Calu3 (cell line): ENCODE results near the gene PTPRN2. TPM values are rescaled to one million over a fixed set of nuclear protein-coding genes. Genes with fewer than 3 reads are reported as not detected.

ENCODE experiments used
- BruUV-seq: library from RNA; stranded (reverse); fragments of 400-500 nt; replicated peaks from 2 replicates; lab custom pipeline; 2021; lab: Mats Ljungman, UMichigan
- CTCF ChIA-PET: fragments of 300-600 bp; sonication (Branson Sonifier 250); formaldehyde crosslinking; loops from one replicate; lab custom pipeline; 2022; ENCODE audit warnings: antibody characterized with exemption; lab: Charles Lee
- DNase-seq: peaks from one replicate; pipeline ENCODE4 v3.0.0; 2022
- H3K27ac Mint-ChIP-seq: one replicate; pipeline ENCODE4 v1.8.0; 2022; ENCODE audit warnings: mixed read lengths; ENCODE audit not compliant: unreplicated experiment
- H3K27me3 Mint-ChIP-seq: one replicate; pipeline ENCODE4 v1.8.0; 2022; ENCODE audit warnings: mixed read lengths; ENCODE audit not compliant: unreplicated experiment
- H3K36me3 Mint-ChIP-seq: one replicate; pipeline ENCODE4 v1.8.0; 2022; ENCODE audit warnings: mild to moderate bottlenecking, moderate library complexity, mixed read lengths; ENCODE audit not compliant: insufficient read depth, unreplicated experiment
- H3K4me1 Mint-ChIP-seq: one replicate; pipeline ENCODE4 v1.8.0; 2022; ENCODE audit warnings: mild to moderate bottlenecking, low read depth, mixed read lengths; ENCODE audit not compliant: unreplicated experiment
- H3K4me3 Mint-ChIP-seq: one replicate; pipeline ENCODE4 v1.8.0; 2022; ENCODE audit warnings: mild to moderate bottlenecking, low read depth, moderate library complexity, mixed read lengths; ENCODE audit not compliant: unreplicated experiment
- H3K9me3 Mint-ChIP-seq: one replicate; pipeline ENCODE4 v1.8.0; 2022; ENCODE audit warnings: low read depth, mixed read lengths; ENCODE audit not compliant: unreplicated experiment
- intact Hi-C: fragments of 100-400 bp; cut with micrococcal nuclease; formaldehyde crosslinking; loops from one replicate; pipeline ENCODE4 v1.10.0; 2022; ENCODE audit not compliant: unreplicated experiment
- total RNA-seq: library from RNA; stranded (reverse); gene quantifications from 2 replicates; pipeline ENCODE4 v1.2.3, GENCODE V29; 2022
- TF ChIP-seq, protein P1 (sequence below): fragments of 200-600 bp; IDR thresholded peaks from one replicate; pipeline ENCODE4 v1.8.0; 2022; ENCODE audit warnings: antibody characterized with exemption; ENCODE audit not compliant: unreplicated experiment

Gene PTPRN2
- total RNA-seq, 1 experiment from 2014 or later = 2.0 TPM

DNA sequence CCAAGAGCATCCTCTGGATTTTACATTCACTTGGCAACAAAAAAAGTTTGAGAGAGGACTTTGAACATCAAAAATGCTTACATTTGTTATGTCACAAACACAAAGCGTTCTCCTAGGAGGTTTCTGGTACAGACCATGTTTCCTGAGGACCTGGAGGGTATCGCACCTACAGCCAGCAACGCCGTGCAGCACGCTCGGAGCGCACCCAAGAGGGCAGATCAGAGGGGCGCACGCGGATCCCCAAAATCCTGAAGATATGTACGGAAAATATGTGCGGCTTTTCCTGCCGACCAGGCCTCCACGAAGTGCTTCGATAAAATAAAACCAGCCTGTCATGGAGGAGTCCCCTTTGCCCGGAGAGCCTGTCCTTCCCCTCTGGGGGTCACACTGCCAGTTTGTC, 796.0 kb downstream of the PTPRN2 start:
- H3K27ac Mint-ChIP-seq = no peak overlapping the region
- H3K9me3 Mint-ChIP-seq = peaks cover 17% of the 10 kb centered on the region
- no peak overlapping the region for H3K4me3 Mint-ChIP-seq
- H3K36me3 Mint-ChIP-seq = no peaks in the 10 kb centered on the region
- DNase-seq = no peak
- TF ChIP-seq, protein P1, sequence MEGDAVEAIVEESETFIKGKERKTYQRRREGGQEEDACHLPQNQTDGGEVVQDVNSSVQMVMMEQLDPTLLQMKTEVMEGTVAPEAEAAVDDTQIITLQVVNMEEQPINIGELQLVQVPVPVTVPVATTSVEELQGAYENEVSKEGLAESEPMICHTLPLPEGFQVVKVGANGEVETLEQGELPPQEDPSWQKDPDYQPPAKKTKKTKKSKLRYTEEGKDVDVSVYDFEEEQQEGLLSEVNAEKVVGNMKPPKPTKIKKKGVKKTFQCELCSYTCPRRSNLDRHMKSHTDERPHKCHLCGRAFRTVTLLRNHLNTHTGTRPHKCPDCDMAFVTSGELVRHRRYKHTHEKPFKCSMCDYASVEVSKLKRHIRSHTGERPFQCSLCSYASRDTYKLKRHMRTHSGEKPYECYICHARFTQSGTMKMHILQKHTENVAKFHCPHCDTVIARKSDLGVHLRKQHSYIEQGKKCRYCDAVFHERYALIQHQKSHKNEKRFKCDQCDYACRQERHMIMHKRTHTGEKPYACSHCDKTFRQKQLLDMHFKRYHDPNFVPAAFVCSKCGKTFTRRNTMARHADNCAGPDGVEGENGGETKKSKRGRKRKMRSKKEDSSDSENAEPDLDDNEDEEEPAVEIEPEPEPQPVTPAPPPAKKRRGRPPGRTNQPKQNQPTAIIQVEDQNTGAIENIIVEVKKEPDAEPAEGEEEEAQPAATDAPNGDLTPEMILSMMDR = no peak
- intact Hi-C loops = no loop called here
- BruUV-seq = no TSS peak
- no peaks in the 10 kb centered on the region for H3K4me1 Mint-ChIP-seq
- H3K27me3 Mint-ChIP-seq = no peaks in the 10 kb centered on the region
- CTCF ChIA-PET = no interaction called here

DNA sequence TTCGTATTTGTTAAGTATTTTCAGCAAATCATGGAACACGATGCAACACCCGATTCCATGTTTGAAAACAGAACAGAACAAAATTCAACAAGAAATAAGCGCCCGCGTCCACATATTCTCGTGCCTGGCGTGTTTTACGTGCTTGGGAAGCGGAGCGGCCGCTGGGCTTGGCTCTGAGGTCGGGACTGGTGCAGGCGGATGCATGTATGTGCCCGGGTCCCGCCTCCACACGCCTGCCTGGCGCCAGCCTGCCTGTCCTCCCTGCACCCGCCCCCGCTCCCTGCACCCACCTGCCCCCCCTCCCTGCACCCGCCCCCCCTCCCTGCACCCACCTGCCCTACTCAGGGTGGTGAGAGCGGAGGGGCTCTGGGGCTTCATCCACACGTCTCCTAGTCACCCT, 796.4 kb downstream of the PTPRN2 start:
- H3K36me3 Mint-ChIP-seq = no peaks in the 10 kb centered on the region
- H3K27ac Mint-ChIP-seq = no peak overlapping the region
- peaks cover 16% of the 10 kb centered on the region for H3K9me3 Mint-ChIP-seq
- BruUV-seq = no TSS peak
- CTCF ChIA-PET = no interaction called here
- TF ChIP-seq, protein P1 = no peak
- DNase-seq = no peak
- no peaks in the 10 kb centered on the region for H3K4me1 Mint-ChIP-seq
- no peak overlapping the region for H3K4me3 Mint-ChIP-seq
- intact Hi-C loops = no loop called here
- H3K27me3 Mint-ChIP-seq = no peaks in the 10 kb centered on the region

DNA sequence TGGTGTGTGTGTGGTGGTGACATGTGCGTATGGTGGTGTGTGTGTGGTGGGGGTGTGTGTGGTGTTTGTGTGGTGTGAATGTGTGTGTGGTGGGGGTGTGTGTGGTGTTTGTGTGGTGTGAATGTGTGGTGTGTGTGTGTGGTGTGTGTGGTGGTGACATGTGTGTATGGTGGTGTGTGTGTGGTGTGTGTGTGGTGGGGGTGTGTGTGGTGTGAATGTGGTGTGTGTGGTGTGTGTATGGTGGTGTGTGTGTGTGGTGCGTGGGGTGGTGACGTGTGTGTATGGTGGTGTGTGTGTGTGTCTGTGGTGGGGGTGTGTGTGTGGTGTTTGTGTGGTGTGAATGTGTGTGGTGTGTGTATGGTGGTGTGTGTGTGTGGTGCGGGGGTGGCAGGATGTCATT, 797.7 kb downstream of the PTPRN2 start:
- no peaks in the 10 kb centered on the region for H3K27me3 Mint-ChIP-seq
- no peak overlapping the region for H3K4me3 Mint-ChIP-seq
- CTCF ChIA-PET = no interaction called here
- BruUV-seq = no TSS peak
- H3K36me3 Mint-ChIP-seq = no peaks in the 10 kb centered on the region
- H3K4me1 Mint-ChIP-seq = no peaks in the 10 kb centered on the region
- DNase-seq = no peak
- H3K9me3 Mint-ChIP-seq = peaks cover 13% of the 10 kb centered on the region
- no peak overlapping the region for H3K27ac Mint-ChIP-seq
- intact Hi-C loops = no loop called here
- TF ChIP-seq, protein P1 = no peak

DNA sequence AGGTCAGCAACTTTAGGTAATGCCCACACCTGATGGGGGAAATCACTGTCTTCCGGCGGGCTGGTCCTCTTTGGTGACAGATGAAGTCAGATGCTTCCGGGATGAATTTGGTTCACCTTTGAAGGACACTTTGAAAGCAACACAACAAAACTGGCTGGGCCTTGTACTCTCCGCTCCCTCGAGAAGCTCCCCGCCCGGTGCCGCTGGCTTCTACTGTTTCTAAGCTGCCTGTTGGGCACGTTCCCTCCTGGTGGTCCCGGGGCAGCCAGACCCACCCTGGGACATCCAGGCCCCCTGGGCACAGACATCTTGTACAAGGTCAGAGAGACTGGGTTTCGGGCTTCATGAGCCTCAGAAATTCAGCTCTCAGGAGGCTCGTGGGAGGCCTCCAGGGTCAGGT, 798.5 kb downstream of the PTPRN2 start:
- TF ChIP-seq, protein P1 = no peak
- no peaks in the 10 kb centered on the region for H3K4me1 Mint-ChIP-seq
- CTCF ChIA-PET = no interaction called here
- intact Hi-C loops = no loop called here
- H3K36me3 Mint-ChIP-seq = no peaks in the 10 kb centered on the region
- H3K27ac Mint-ChIP-seq = no peak overlapping the region
- BruUV-seq = no TSS peak
- H3K4me3 Mint-ChIP-seq = no peak overlapping the region
- DNase-seq = no peak
- H3K9me3 Mint-ChIP-seq = peaks cover 9% of the 10 kb centered on the region
- no peaks in the 10 kb centered on the region for H3K27me3 Mint-ChIP-seq
